GM12872 (cell line): Measurements from ENCODE around the gene SRXN1.

Experiments
- TF ChIP-seq, protein P1 (sequence below): IDR thresholded peaks from 3 replicates; pipeline ENCODE4 v1.5.1; 2011; ENCODE audit warnings: low read depth, mild to moderate bottlenecking, low read length, moderate library complexity; ENCODE audit not compliant: insufficient read depth

SRXN1 gene

DNA sequence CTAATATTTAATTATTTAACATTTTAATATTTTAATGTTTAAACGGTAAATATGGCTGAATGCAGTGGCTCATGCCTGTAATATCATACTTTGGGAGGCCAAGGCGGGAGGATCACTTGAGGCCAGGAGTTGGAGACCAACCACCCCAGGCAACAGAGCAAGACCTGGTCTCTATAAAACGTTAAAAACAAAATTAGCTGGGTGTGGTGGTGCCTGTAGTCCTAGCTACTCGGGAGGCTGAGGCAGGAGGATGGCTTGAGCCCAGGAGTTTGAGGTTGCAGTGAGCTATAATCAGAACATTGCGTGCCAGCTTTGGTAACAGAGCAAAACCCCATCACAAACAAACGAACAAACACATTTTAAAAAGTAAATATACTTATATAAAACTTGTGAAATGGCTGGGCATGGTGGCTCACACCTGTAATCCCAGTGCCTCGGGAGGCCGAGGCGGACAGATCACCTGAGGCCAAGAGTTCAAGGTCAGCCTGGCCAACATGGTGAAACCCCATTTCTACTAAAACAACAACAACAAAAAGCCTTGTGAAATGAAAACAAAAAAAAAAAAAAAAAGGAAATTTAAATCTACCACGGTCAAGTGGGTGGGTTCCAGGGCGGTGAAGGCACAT lies 8.2 kb downstream of the SRXN1 start:
- TF ChIP-seq, protein P1, sequence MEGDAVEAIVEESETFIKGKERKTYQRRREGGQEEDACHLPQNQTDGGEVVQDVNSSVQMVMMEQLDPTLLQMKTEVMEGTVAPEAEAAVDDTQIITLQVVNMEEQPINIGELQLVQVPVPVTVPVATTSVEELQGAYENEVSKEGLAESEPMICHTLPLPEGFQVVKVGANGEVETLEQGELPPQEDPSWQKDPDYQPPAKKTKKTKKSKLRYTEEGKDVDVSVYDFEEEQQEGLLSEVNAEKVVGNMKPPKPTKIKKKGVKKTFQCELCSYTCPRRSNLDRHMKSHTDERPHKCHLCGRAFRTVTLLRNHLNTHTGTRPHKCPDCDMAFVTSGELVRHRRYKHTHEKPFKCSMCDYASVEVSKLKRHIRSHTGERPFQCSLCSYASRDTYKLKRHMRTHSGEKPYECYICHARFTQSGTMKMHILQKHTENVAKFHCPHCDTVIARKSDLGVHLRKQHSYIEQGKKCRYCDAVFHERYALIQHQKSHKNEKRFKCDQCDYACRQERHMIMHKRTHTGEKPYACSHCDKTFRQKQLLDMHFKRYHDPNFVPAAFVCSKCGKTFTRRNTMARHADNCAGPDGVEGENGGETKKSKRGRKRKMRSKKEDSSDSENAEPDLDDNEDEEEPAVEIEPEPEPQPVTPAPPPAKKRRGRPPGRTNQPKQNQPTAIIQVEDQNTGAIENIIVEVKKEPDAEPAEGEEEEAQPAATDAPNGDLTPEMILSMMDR, result no peak

DNA sequence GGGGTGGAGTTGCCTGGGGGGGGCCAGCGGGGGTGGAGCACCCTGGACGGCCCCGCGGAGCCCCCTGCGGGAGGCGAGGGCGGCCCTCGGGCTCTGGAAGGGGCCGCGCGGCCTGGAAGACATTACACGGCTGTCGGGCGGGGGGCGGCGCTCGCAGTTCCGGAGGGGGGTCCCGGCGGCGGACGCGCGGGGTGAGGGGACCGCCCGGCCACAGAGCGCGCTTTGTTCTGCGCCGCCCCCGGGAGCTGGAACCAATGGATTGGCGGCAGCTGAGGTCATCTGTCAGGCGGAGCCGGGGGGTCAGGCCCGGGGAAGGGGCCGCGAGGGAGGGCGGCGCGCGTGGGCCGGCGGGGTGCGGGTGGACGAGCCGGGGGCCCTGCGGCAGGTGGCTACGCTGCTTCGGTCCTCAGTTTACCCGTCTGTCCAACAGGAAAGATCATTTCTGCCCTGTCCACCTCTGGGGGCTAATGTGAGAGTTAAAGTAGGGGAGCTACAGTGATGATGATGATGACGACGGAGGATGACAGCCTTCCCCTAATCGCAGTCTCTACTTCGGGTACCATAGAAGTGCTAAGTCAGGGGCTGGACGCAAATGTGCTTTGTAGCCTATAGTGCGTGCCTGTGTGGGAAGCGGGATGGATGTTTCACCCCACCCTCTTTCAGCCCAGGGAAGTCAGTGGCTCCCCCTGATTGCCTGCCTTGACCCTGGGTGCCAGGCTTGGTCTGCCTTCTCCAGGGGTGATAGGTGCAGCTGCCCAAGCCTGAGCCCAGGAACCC lies 10.4 kb downstream of the SRXN1 start:
- TF ChIP-seq, protein P1, result no peak

DNA sequence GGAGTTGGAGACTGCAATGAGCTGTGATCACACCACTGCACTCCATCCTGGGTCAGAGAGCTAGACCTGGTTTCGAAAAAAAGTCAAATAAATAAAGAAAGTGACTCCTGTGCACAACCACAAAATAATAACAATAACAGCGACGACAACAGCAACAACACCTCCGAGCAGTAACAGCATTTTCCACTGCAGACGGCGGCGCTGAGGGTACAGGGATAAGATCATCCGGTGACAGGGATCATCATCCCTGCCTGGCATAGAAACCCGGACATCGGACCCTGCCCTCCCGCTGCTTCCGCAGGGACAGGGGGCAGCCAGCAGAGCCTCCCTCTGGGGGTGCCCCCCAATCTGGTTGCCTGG lies 11.5 kb downstream of the SRXN1 start:
- TF ChIP-seq, protein P1, result no peak

DNA sequence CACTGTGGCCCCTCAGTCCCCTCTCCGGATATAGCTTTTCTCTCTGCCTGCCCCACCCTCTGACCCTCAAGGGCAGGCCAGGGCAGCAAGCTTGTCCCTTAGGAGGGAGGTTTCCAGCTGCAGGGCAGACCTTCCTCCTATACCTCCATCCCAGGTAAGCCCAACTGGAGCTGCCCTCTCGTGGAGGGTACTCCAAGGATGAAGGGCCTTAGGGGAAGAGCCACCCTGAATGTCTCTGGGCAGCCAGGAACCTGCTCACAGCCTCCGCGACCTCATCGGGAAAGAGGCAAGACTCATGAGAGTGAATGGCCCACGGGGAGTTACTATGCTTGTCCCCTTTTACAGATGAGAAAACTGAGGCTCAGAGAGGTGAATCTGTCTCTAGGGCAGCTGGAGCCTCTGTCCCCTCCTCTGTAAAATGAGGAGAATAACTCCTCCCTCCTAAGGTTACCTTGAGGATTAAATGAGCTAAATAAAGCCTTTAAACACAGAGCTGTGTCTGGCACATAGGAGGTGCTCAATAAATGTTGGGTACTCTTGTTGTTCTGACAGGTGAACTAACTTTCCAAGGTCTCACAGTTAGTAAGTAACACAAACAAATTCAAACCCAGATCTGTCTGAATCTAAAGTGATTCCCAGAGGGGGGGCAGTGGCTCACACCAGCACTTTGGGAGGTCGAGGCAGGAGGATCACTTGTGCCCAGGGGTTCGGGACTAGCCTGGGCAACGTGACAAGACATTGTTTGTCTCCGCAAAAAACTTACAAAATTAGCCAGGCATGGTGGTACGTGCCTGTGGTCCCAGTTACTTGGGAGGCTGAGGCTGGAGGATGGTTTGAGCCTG lies 12.1 kb downstream of the SRXN1 start:
- TF ChIP-seq, protein P1, result no peak

DNA sequence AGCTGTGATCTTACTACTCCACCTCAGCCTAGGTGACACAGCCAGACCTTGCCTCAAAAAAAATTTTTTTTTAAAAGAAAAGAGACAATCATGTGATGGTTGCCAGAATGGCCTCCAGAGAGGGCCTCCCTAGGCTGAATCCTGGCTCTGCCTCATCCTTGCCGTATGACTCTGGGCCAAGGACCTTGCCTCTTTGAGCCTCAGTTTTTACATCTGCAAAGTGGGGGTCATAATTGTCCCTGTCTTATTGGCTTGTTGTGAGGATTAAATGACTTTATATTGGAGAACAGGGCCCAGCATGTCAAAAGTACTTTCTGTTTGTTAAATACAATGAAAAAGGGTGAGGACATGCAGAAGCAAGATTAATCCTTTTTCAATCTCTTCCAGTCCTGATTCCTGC lies 14.4 kb downstream of the SRXN1 start:
- TF ChIP-seq, protein P1, result no peak

DNA sequence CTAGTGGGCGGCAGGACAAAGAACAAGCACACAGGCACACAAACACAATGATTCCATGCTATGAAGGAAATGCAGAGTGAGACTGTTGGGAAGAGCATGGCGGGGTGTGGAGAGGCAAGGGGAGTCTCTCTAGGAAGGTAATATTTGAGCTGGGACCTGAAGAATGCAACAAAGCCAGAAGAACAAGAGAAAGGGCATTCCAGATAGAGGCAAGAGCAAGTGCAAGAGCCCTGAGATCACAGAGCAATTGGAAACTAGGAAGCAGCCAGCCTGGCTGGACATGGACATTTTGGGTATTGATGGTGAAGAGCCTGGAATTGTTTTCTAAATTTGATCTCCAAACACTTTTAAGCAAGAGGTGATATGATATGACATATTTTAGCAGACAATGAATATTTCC lies 15.4 kb downstream of the SRXN1 start:
- TF ChIP-seq, protein P1, result no peak

DNA sequence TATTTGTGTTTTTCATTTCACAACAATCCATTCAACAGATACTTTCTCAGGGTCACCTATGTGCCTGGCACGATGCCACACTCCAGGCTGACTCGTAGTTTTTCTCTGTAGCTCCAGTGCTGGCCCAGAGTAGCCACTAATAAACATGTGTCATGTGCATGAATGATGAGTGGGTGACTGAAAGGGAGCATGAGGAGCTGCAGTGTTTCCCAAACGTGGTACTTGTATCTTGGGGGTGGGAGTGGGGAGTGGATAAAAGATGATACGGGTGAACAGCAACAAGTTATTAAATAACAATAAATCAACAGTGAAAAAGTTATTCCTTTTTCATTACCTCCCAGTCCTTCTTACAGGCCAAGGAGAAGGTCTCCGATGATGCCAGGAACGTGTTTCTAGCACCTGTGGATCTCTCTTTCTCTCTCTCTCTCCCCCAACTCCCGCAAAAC lies 17.1 kb downstream of the SRXN1 start:
- TF ChIP-seq, protein P1, result no peak
